Measurements from ENCODE around the gene MYO1B.

DNA sequence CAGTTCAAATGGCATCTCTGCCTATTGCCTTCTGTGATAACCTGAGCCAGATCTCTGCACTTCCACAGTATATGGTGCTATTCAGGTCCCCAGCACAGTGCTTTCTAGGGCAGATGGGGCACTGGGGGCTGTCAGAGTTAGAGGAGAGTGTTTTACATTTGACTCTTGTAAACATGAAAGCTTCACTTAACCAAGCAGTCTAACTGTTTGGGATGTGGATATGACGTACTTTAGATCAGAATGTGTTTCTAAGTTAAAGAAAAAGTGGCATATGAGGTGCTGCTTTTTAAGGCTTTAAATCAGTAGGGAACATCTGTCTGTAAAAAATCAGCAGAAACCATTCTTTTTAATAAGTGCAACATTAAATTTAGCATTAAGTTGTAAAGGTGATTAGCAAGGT, 75.7 kb downstream of the MYO1B start:
- TF ChIP-seq EP300 (IDR thresholded peaks at IDR 0.05) = no peak
- TF ChIP-seq, protein P1, sequence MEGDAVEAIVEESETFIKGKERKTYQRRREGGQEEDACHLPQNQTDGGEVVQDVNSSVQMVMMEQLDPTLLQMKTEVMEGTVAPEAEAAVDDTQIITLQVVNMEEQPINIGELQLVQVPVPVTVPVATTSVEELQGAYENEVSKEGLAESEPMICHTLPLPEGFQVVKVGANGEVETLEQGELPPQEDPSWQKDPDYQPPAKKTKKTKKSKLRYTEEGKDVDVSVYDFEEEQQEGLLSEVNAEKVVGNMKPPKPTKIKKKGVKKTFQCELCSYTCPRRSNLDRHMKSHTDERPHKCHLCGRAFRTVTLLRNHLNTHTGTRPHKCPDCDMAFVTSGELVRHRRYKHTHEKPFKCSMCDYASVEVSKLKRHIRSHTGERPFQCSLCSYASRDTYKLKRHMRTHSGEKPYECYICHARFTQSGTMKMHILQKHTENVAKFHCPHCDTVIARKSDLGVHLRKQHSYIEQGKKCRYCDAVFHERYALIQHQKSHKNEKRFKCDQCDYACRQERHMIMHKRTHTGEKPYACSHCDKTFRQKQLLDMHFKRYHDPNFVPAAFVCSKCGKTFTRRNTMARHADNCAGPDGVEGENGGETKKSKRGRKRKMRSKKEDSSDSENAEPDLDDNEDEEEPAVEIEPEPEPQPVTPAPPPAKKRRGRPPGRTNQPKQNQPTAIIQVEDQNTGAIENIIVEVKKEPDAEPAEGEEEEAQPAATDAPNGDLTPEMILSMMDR (IDR thresholded peaks at IDR 0.05) = no peak
- no peak for TF ChIP-seq POLR2AphosphoS5 (IDR thresholded peaks at IDR 0.05)

All from sigmoid colon (tissue), 4 donors.